ENCODE results near the gene PHYH.
"Not testable (repeated sequence)": the region's sequence is repeated elsewhere in the genome, so short reads cannot be mapped to it uniquely, and the experiment has no call there.

The PHYH gene

GRCh38 chr10:13270877-13271551 is 28.9 kb downstream of the PHYH start:
- DNase-seq = no peak

- no peak for DNase-seq
These were observed 31.0 kb downstream of the PHYH start for GRCh38 chr10:13268841-13269240.

- DNase-seq = no peak
These were observed 31.6 kb downstream of the PHYH start for GRCh38 chr10:13268310-13268709.

GRCh38 chr10:13263591-13263990 is 36.3 kb downstream of the PHYH start:
- DNase-seq = peak; percentile 45

GRCh38 chr10:13262433-13262832 is 37.4 kb downstream of the PHYH start:
- no peak for DNase-seq

GRCh38 chr10:13257621-13258140 is 42.2 kb downstream of the PHYH start:
- DNase-seq = no peak

- DNase-seq = no peak
These were observed 43.2 kb downstream of the PHYH start for GRCh38 chr10:13256627-13257026.

- DNase-seq = no peak
These were observed 46.1 kb downstream of the PHYH start for GRCh38 chr10:13253726-13254125.

- DNase-seq = no peak
These were observed 52.1 kb downstream of the PHYH start for GRCh38 chr10:13247784-13248183.

- DNase-seq = peak; percentile 66
These were observed 52.6 kb downstream of the PHYH start for GRCh38 chr10:13247246-13247645.

GRCh38 chr10:13242260-13242659 is 57.6 kb downstream of the PHYH start:
- not testable (repeated sequence) for DNase-seq

GRCh38 chr10:13241613-13242012 is 58.3 kb downstream of the PHYH start:
- DNase-seq = no peak

GRCh38 chr10:13239923-13240322 is 59.9 kb downstream of the PHYH start:
- no peak for DNase-seq

GRCh38 chr10:13238271-13239077 is 61.4 kb downstream of the PHYH start:
- DNase-seq = no peak

- no peak for DNase-seq
These were observed 63.2 kb downstream of the PHYH start for GRCh38 chr10:13236638-13237037.

- DNase-seq = not testable (repeated sequence)
These were observed 65.1 kb downstream of the PHYH start for GRCh38 chr10:13234736-13235135.

- DNase-seq = peak; percentile 51
These were observed 65.7 kb downstream of the PHYH start, which contains the start of gene UCMA for GRCh38 chr10:13234172-13234571. TSS of gene UCMA (minus strand) at chr10:13234374. CDS start at chr10:13234258, 116 bp downstream.

GRCh38 chr10:13233358-13233757 is 66.5 kb downstream of the PHYH start:
- DNase-seq = no peak

GRCh38 chr10:13231808-13232207 is 68.1 kb downstream of the PHYH start:
- no peak for DNase-seq

- DNase-seq = no peak
These were observed 68.7 kb downstream of the PHYH start for GRCh38 chr10:13231190-13231589.
